ENCODE data around the gene NLK.

- no peak for TF ChIP-seq POLR2A (IDR thresholded peaks at IDR 0.05)
- TF ChIP-seq CTCF (IDR thresholded peaks at IDR 0.05) = no peak
Observed at GRCh38 chr17:28033972-28034714, 8.3 kb upstream of the NLK start.

Measured in body of pancreas (tissue), 4 donors.